ENCODE measurements around the gene ELMOD2. TPM values are rescaled to one million over a fixed set of nuclear protein-coding genes. Genes with fewer than 3 reads are reported as not detected.

Gene ELMOD2
- total RNA-seq, 4 donors from 2014 or later = 11.2 to 16.2 (median 15.1) TPM

GRCh38 chr4:140571620-140572019 lies 47.7 kb downstream of the ELMOD2 start:
- Histone ChIP-seq H3K9me3 (peaks cover 0 to 14% (median 7%) of the 10 kb centered on the region in 4 donors), H3K27me3 (peaks cover 0 to 68% (median 25%) of the 10 kb centered on the region in 4 donors)
- WGBS = 89% methylated on average over 2 of the region's 2 CpGs

GRCh38 chr4:140575489-140575888 lies 51.5 kb downstream of the ELMOD2 start:
- 66% methylated on average over 4 of the region's 4 CpGs for WGBS
- no peak overlapping the region for H3K27ac ChIP-seq (replicated peaks in 1 of 4)
- peaks cover 0 to 71% (median 6%) of the 10 kb centered on the region in 4 donors for H3K27me3 ChIP-seq
- peaks cover 0 to 4% (median 0%) of the 10 kb centered on the region in 4 donors for H3K4me1 ChIP-seq
- no peak overlapping the region for H3K4me3 ChIP-seq
- H3K9me3 ChIP-seq = peaks cover 0 to 14% (median 7%) of the 10 kb centered on the region in 4 donors
- no peak for TF ChIP-seq EP300 (IDR thresholded peaks at IDR 0.05)
- TF ChIP-seq, protein P1, sequence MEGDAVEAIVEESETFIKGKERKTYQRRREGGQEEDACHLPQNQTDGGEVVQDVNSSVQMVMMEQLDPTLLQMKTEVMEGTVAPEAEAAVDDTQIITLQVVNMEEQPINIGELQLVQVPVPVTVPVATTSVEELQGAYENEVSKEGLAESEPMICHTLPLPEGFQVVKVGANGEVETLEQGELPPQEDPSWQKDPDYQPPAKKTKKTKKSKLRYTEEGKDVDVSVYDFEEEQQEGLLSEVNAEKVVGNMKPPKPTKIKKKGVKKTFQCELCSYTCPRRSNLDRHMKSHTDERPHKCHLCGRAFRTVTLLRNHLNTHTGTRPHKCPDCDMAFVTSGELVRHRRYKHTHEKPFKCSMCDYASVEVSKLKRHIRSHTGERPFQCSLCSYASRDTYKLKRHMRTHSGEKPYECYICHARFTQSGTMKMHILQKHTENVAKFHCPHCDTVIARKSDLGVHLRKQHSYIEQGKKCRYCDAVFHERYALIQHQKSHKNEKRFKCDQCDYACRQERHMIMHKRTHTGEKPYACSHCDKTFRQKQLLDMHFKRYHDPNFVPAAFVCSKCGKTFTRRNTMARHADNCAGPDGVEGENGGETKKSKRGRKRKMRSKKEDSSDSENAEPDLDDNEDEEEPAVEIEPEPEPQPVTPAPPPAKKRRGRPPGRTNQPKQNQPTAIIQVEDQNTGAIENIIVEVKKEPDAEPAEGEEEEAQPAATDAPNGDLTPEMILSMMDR (IDR thresholded peaks at IDR 0.05) = no peak
- no peak for TF ChIP-seq POLR2A (IDR thresholded peaks at IDR 0.05; ENCODE audit: low read depth)
- TF ChIP-seq POLR2AphosphoS5 (IDR thresholded peaks at IDR 0.05) = no peak
- H3K36me3 ChIP-seq = no peaks in the 10 kb centered on the region
- intact Hi-C loops (cut with DNase I) = no loop called here
- no peak for DNase-seq (ENCODE audit: extremely low spot score)

More at GRCh38 chr4:140571620-140572019, 47.7 kb downstream of the ELMOD2 start:
- no peaks in the 10 kb centered on the region for H3K36me3 ChIP-seq
- no peak for DNase-seq (ENCODE audit: extremely low spot score)
- intact Hi-C loops (cut with DNase I) = no loop called here
- H3K4me1 ChIP-seq = peaks cover 14 to 20% (median 17%) of the 10 kb centered on the region in 4 donors
- H3K4me3 ChIP-seq = no peak overlapping the region
- no peak for TF ChIP-seq EP300 (IDR thresholded peaks at IDR 0.05)
- no peak for TF ChIP-seq POLR2AphosphoS5 (IDR thresholded peaks at IDR 0.05)
- TF ChIP-seq POLR2A (IDR thresholded peaks at IDR 0.05; ENCODE audit: low read depth) = no peak
- TF ChIP-seq, protein P1 (IDR thresholded peaks at IDR 0.05) = no peak
- no peak overlapping the region for H3K27ac ChIP-seq (replicated peaks in 1 of 4)

- 24% methylated on average over 27 of the region's 27 CpGs for WGBS
- H3K4me3 ChIP-seq = no peak overlapping the region
- H3K27me3 ChIP-seq = peaks cover 0 to 60% (median 8%) of the 10 kb centered on the region in 4 donors
- H3K36me3 ChIP-seq = no peaks in the 10 kb centered on the region
- no peak overlapping the region for H3K27ac ChIP-seq (replicated peaks in 1 of 4)
- no peak for DNase-seq (ENCODE audit: extremely low spot score)
- intact Hi-C loops (cut with DNase I) = no loop called here
- TF ChIP-seq POLR2A (IDR thresholded peaks at IDR 0.05; ENCODE audit: low read depth) (no peak), EP300 (IDR thresholded peaks at IDR 0.05) (no peak), POLR2AphosphoS5 (IDR thresholded peaks at IDR 0.05) (no peak)
- TF ChIP-seq, protein P1 (IDR thresholded peaks at IDR 0.05) = no peak
- H3K4me1 ChIP-seq = peaks cover 0 to 4% (median 0%) of the 10 kb centered on the region in 4 donors
- no peaks in the 10 kb centered on the region for H3K9me3 ChIP-seq
These were observed 55.3 kb downstream of the ELMOD2 start for GRCh38 chr4:140579278-140579677.

DNA sequence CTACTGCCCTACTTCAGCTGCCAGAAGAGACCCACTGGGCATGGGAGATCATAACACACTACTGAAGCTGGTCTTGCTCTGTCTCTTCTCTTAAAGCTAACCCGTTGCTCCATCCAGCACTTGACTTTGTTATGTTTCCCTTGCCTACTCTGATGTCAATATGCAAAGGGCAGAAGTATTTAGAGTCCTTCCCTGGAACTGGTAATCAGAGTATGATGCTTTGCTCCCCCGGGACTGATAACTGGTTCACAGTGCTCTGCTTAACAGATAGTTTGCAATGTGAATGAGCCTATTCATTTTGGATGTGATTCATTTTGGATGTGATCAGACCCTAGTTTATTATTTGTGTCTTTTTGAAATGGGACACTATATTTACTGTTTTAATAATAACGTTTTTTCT lies 57.1 kb downstream of the ELMOD2 start:
- Histone ChIP-seq H3K9me3 (no peaks in the 10 kb centered on the region), H3K4me1 (peaks cover 0 to 4% (median 0%) of the 10 kb centered on the region in 4 donors), H3K27ac (replicated peaks in 1 of 4) (no peak overlapping the region), H3K27me3 (peaks cover 0 to 52% (median 8%) of the 10 kb centered on the region in 4 donors), H3K36me3 (no peaks in the 10 kb centered on the region), H3K4me3 (no peak overlapping the region)
- intact Hi-C loops (cut with DNase I) = no loop called here
- no peak for DNase-seq (ENCODE audit: extremely low spot score)
- WGBS = 65% methylated on average over 3 of the region's 3 CpGs
- TF ChIP-seq POLR2A (IDR thresholded peaks at IDR 0.05; ENCODE audit: low read depth) = no peak

- Histone ChIP-seq H3K36me3 (no peaks in the 10 kb centered on the region), H3K4me1 (no peaks in the 10 kb centered on the region), H3K27ac (replicated peaks in 1 of 4) (no peak overlapping the region), H3K4me3 (no peak overlapping the region), H3K9me3 (no peaks in the 10 kb centered on the region), H3K27me3 (peaks cover 0 to 19% (median 4%) of the 10 kb centered on the region in 4 donors)
- intact Hi-C loops (cut with DNase I) = no loop called here
- WGBS = 68% methylated on average over 1 of the region's 1 CpG
- TF ChIP-seq EP300 (IDR thresholded peaks at IDR 0.05) (no peak), POLR2A (IDR thresholded peaks at IDR 0.05; ENCODE audit: low read depth) (no peak), POLR2AphosphoS5 (IDR thresholded peaks at IDR 0.05) (no peak)
- TF ChIP-seq, protein P1 (IDR thresholded peaks at IDR 0.05) = no peak
- DNase-seq (ENCODE audit: extremely low spot score) = no peak
These were observed 60.5 kb downstream of the ELMOD2 start for GRCh38 chr4:140584439-140584838.

All from esophagus muscularis mucosa (tissue), 4 donors.